GM12874 (cell line): ENCODE data around the gene PCID2.

Source experiments
- TF ChIP-seq, protein P1 (sequence below): IDR thresholded peaks from 2 replicates; pipeline ENCODE4 v1.5.1; 2011; ENCODE audit warnings: low read depth, mild to moderate bottlenecking, control low read depth, low read length, moderate library complexity; ENCODE audit not compliant: insufficient read depth

PCID2 gene

DNA sequence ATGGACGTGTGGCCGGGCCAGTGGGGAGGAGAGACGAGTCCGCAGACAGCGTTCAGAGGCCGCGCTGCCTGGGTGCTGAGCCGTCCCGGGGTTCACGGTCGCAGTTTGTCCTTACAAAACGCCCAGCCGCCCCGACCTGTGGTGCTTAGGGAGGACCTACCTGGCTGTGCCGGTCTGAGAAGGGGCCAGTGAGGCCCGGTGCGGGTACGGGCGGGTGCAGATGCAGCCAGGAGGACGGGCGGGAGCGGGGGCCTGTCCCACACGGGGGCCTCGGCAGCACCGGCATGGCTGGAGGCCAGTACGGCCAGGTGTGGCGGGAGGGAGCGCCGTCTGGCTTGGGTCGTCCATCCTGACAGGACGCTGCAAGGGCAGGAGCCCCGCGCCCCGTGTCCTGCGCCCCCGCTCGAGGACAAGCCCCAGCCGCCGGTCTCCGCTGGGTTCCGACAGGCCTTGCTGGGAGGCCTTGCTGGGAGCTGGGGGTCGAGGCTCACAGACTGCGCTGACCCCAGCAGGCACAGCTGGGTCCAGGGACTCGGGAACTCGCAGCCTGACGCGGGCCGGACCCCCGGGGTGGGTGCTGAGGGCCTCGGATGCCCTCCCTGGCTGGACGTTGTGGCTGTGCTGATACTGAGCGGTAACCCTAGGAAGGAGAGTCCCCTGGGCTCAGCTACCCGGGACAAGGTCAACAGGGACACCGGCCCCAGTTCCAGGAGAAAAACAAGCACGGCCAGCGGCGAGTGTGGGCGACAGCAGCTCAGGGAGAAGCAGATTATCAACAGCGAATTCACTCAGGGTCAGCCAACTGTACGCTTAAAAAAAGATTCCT, 55.3 kb downstream of the PCID2 start:
- TF ChIP-seq, protein P1, sequence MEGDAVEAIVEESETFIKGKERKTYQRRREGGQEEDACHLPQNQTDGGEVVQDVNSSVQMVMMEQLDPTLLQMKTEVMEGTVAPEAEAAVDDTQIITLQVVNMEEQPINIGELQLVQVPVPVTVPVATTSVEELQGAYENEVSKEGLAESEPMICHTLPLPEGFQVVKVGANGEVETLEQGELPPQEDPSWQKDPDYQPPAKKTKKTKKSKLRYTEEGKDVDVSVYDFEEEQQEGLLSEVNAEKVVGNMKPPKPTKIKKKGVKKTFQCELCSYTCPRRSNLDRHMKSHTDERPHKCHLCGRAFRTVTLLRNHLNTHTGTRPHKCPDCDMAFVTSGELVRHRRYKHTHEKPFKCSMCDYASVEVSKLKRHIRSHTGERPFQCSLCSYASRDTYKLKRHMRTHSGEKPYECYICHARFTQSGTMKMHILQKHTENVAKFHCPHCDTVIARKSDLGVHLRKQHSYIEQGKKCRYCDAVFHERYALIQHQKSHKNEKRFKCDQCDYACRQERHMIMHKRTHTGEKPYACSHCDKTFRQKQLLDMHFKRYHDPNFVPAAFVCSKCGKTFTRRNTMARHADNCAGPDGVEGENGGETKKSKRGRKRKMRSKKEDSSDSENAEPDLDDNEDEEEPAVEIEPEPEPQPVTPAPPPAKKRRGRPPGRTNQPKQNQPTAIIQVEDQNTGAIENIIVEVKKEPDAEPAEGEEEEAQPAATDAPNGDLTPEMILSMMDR = no peak

DNA sequence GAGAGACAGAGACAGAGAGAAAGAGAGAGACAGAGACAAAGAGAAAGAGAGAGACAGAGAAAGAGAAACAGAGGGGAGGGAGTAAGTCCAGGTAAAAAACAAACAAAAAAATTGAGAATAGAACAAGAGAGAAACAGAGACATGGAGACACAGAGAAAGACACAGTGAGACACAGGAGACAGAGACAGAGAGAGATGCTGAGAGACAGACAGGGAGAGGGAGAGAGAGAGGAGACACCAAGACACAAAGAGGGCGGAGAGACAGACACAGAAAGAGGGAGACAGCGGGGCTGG, 55.8 kb downstream of the PCID2 start:
- TF ChIP-seq, protein P1 = no peak

DNA sequence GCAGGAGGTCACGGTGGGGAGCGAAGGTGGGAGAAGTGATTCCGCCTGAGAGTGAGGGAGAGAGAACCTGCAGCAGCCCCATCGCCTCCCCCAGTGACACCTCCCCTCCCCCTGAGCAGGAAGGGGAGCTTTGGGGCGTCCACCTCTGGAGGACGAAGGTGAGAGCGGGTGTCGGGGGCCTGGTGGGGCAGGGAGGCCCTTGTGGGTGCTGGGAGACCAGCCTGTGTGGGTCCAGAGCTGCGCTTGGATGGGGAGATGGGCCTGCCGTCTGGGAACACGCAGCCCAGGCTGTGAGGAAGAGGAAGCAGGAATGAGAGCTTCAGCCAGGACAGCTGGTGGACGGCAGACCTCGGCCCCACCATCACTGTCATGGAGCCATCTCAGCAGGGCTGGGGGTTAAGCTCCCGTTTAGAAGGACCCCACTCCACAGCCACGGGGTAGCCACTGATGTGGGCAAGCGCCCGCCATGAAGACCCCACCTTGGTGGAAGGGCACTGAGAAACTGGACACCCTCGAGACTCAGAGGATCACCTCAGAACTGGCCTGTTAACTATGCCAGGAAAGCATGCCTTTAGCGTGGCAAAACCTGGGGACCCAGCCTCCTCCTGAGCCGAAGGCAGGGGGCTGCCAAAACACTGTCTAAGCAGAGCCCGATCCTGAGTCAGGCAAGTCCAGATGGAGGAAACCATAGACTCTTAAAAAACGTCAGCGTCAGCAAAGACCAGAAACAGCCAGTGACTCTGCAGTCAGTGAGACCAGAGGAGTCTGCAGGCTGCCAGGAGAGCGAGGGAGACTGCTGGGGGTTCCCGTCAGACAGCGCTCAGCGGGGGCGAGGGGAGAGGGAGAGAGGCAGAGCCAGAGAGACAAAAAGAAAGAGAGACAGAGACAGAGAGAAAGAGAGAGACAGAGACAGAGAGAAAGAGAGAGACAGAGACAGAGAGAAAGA, 56.5 kb downstream of the PCID2 start:
- TF ChIP-seq, protein P1 = no peak

DNA sequence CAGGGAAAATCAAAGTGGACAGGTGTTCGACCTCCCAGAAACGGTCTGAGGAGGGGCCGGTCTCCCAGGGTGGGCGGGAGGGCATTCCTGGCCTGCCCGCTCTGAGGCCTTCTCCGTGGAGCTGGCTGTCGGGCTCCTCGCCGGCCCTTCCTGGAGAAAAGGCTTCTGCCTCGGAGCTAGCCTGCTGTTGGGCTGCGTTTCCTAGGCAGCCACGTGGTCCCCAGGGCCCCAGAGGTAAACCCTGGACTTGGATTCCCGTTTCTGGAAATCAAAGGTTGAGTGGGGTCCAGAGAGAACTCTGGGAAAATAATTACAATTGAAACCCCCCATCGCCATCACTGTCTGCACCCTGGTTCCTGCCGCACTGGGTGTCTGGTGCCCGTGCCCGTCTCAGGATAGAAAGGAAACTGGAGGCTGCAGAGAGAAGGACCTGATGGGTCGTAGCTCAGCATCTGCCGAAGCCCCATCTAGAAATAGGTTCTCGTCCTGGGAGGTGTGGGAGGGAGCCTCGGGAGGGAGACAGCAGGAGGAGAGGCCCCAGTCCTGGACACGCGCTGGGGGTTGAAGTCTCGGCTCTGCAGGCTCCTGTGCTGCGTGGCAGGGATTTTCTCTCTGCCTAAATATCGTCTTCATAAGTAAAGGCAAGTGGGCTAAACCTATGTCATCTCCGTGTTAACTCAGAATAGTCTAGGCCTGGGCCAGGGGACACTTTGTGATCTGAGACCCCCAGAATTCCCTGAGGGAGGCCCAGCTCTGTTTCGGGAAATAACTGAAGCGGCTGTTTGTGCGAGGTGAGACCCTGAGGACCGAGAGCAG, 57.7 kb downstream of the PCID2 start:
- TF ChIP-seq, protein P1 = no peak

DNA sequence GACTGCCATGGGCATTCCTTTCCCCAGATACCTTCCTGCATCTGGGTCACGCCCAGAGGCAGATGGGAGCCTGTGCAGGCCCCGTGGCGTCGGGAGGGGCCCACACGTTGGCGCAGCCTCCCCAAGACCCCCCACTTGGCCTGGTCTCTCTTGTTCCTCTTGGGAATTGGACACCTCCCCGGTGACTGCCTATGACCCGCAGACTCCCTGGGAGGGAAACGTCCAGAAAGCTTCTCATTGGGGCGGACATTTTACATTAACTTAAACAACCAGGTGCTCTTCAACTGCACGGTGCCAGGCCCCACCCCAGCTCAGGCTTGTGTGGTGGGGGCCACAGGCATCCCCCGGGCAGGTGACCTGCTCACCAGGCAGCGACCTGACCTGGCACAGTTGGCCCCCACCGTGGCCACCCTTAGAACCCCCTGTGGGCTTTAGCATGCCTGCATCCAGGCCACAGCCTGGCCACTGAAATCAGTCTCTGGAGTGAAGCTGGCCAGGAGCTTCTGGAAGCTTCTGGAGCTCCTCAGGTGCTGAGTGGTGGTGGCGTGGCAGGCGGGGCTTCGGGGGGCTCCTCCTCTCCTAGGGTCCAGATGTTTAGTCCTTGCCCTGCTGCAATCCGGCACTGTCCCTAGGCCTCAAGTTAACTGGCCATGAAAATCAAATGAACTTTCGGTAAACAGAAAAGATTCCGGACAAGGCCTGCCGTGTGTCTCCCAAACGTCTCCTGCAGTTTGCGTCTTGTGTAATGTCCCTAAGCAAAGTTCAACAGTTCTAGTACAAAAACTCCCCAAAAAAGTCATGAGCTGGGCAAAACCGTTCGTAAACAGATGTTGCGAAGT, 58.5 kb downstream of the PCID2 start:
- TF ChIP-seq, protein P1 = no peak

DNA sequence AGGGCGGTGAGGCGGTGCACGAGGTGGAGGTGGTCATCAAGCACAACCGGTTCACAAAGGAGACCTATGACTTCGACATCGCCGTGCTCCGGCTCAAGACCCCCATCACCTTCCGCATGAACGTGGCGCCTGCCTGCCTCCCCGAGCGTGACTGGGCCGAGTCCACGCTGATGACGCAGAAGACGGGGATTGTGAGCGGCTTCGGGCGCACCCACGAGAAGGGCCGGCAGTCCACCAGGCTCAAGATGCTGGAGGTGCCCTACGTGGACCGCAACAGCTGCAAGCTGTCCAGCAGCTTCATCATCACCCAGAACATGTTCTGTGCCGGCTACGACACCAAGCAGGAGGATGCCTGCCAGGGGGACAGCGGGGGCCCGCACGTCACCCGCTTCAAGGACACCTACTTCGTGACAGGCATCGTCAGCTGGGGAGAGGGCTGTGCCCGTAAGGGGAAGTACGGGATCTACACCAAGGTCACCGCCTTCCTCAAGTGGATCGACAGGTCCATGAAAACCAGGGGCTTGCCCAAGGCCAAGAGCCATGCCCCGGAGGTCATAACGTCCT, 59.4 kb downstream of the PCID2 start:
- TF ChIP-seq, protein P1 = no peak
